K562 (cell line): ENCODE results near the gene PCCA. TPM values are rescaled to one million over a fixed set of nuclear protein-coding genes. Genes with fewer than 3 reads are reported as not detected.

Experiments
- ATAC-seq: fragments of 200-7000 bp; cut with Tn5 transposase; 3 replicates; pipeline ENCODE4 v1.9.1; 2020; ENCODE audit warnings: moderate library complexity
- BruUV-seq: library from RNA; stranded (reverse); fragments of 400-500 nt; replicated peaks from 2 replicates; lab custom pipeline; 2021; lab: Mats Ljungman, UMichigan
- CTCF ChIA-PET: fragments of 300-600 bp; formaldehyde crosslinking; extraction: SDS; loops from one replicate; lab custom pipeline; 2021; ENCODE audit warnings: low intra/inter-chr PET ratio; lab: Yijun Ruan, JAX
- POLR2A ChIA-PET: fragments of 300-600, 350-650 bp; sonication (Branson Sonifier 250); formaldehyde crosslinking; extraction: SDS; loops from one replicate; lab custom pipeline; 2021; ENCODE audit warnings: antibody characterized with exemption, inconsistent platforms; lab: Yijun Ruan, JAX
- DNase-seq, 4 experiments: peaks; one replicate each; pipeline versions ENCODE4 v3.0.0 to v3.0.0-alpha.2; 2011 to 2018; ENCODE audit warnings: low spot score in 3 of 4, mixed read lengths in 3 of 4; ENCODE audit errors: extremely low read depth in 1 of 4
- FAIRE-seq: peaks from 2 replicates; lab custom pipeline; 2011; peaks lifted over from hg19 to GRCh38; lab: Jason Lieb, UNC
- H2AFZ ChIP-seq: 2 replicates; pipeline ENCODE4 v1.6.0; 2011; ENCODE audit warnings: low read depth, low read length, control low read depth, inconsistent platforms
- H3K27ac ChIP-seq: fragments of 200-600 bp; 3 replicates; pipeline ENCODE4 v1.8.0; 2011; ENCODE audit warnings: low read depth, mild to moderate bottlenecking, control low read depth, inconsistent platforms, low read length, moderate library complexity, mixed read lengths; ENCODE audit errors: extremely low read depth
- H3K27me3 ChIP-seq, 2 experiments: fragments of 300-600 bp in 1 of 2; 2 replicates in 1 of 2; 3 replicates in 1 of 2; pipeline versions ENCODE4 v1.6.0 to v1.8.0; 2011; ENCODE audit warnings: inconsistent platforms in 2 of 2, low read length in 2 of 2, mild to moderate bottlenecking in 1 of 2, mixed read lengths in 1 of 2, moderate library complexity in 1 of 2; ENCODE audit not compliant: control insufficient read depth in 2 of 2, insufficient read depth in 2 of 2
- H3K36me3 ChIP-seq: fragments of 300-600 bp; 3 replicates; pipeline ENCODE4 v1.8.0; 2011; ENCODE audit warnings: mild to moderate bottlenecking, low read length, inconsistent platforms; ENCODE audit not compliant: control insufficient read depth, insufficient read depth
- H3K4me1 ChIP-seq, 2 experiments: fragments of 200-600 bp in 1 of 2; replicated peaks in 1 of 2; 2 replicates in 1 of 2; 3 replicates in 1 of 2; pipeline versions ENCODE4 v1.5.1 to v1.8.0; 2011; ENCODE audit warnings: inconsistent platforms in 2 of 2, low read length in 2 of 2, mild to moderate bottlenecking in 1 of 2, mixed read lengths in 1 of 2, moderate library complexity in 1 of 2; ENCODE audit not compliant: control insufficient read depth in 2 of 2, insufficient read depth in 2 of 2
- H3K4me2 ChIP-seq: 2 replicates; pipeline ENCODE4 v1.6.1; 2011; ENCODE audit warnings: low read length, control low read depth, inconsistent platforms, mixed read lengths; ENCODE audit not compliant: insufficient read depth
- H3K4me3 ChIP-seq: fragments of 200-600 bp; sonication (generic), shearing (Covaris generic); 2 replicates; pipeline ENCODE4 v1.5.1; 2016; ENCODE audit warnings: control low read depth, inconsistent platforms
- H3K79me2 ChIP-seq: fragments of 200-600 bp; 3 replicates; pipeline ENCODE4 v1.8.0; 2011; ENCODE audit warnings: low read length, inconsistent platforms; ENCODE audit not compliant: control insufficient read depth, insufficient read depth
- H3K9ac ChIP-seq, 2 experiments: 2 replicates each; pipeline versions ENCODE4 v1.6.0 to v1.6.1; 2011; ENCODE audit warnings: low read depth in 2 of 2, low read length in 2 of 2, control low read depth in 1 of 2, inconsistent platforms in 1 of 2, mild to moderate bottlenecking in 1 of 2, mixed read lengths in 1 of 2; ENCODE audit not compliant: insufficient read depth in 1 of 2
- H3K9me1 ChIP-seq: one replicate; pipeline ENCODE4 v1.6.0; 2011; ENCODE audit warnings: inconsistent platforms, mild to moderate bottlenecking, low read length, moderate library complexity; ENCODE audit not compliant: control insufficient read depth, insufficient read depth
- H3K9me3 ChIP-seq: replicated peaks from 2 replicates; pipeline ENCODE4 v1.5.1; 2011; ENCODE audit warnings: low read depth, low read length, inconsistent platforms; ENCODE audit not compliant: control insufficient read depth, insufficient read depth
- H4K20me1 ChIP-seq: replicated peaks from 2 replicates; pipeline ENCODE4 v1.6.1; 2011; ENCODE audit warnings: low read length, inconsistent platforms, mixed read lengths; ENCODE audit not compliant: control insufficient read depth, insufficient read depth
- CEBPB ChIP-seq: fragments of 450-650 bp; IDR thresholded peaks from 2 replicates; pipeline ENCODE4 v1.6.1; 2016; ENCODE audit warnings: missing genetic modification characterization, missing compliant biosample characterization
- GABPB2 ChIP-seq: fragments of 250-450 bp; sonication (Bioruptor Pico); conservative IDR thresholded peaks from 2 replicates; pipeline ENCODE4 v1.5.1; 2021; ENCODE audit warnings: mild to moderate bottlenecking
- HNRNPL ChIP-seq: fragments of 200-400 bp; formaldehyde crosslinking; IDR thresholded peaks from 2 replicates; pipeline ENCODE4 v1.6.1; 2017; ENCODE audit warnings: low read depth, mild to moderate bottlenecking, low read length
- MTF1 ChIP-seq: fragments of 250-450 bp; sonication (Bioruptor Pico); IDR thresholded peaks from 2 replicates; pipeline ENCODE4 v1.9.0; 2021; ENCODE audit warnings: moderate library complexity, mild to moderate bottlenecking, inconsistent platforms, borderline replicate concordance
- PHF8 ChIP-seq: fragments of 200-600 bp; sonication (generic); IDR thresholded peaks from 2 replicates; pipeline ENCODE4 v1.6.1; 2012; ENCODE audit warnings: mixed run types, mild to moderate bottlenecking, inconsistent platforms, low read length, moderate library complexity, borderline replicate concordance
- PML ChIP-seq: IDR thresholded peaks from 2 replicates; pipeline ENCODE4 v1.6.1; 2012; ENCODE audit warnings: low read length, inconsistent platforms
- PURB ChIP-seq: sonication (generic); formaldehyde crosslinking; IDR thresholded peaks from 2 replicates; pipeline ENCODE4 v1.9.0; 2021; ENCODE audit warnings: low read depth, mild to moderate bottlenecking, missing genetic modification reagents
- RBM39 ChIP-seq: fragments of 200-400 bp; formaldehyde crosslinking; optimal IDR thresholded peaks from 2 replicates; pipeline ENCODE3; 2018; ENCODE audit warnings: low read depth, low read length
- XRCC3 ChIP-seq: fragments of 450-650 bp; IDR thresholded peaks from 2 replicates; pipeline ENCODE4 v1.6.1; 2017; ENCODE audit warnings: mild to moderate bottlenecking, moderate library complexity
- ZBTB1 ChIP-seq: sonication (generic); formaldehyde crosslinking; IDR thresholded peaks from 2 replicates; pipeline ENCODE4 v1.8.1; 2023; ENCODE audit warnings: missing genetic modification reagents, low read depth, mild to moderate bottlenecking, borderline replicate concordance
- ZBTB12 ChIP-seq: fragments of 250-450 bp; sonication (Bioruptor Pico); IDR thresholded peaks from 2 replicates; pipeline ENCODE4 v1.4.0; 2020
- ZNF766 ChIP-seq: fragments of 200-800 bp; sonication (Bioruptor generic); conservative IDR thresholded peaks from 2 replicates; pipeline ENCODE4 v1.6.1; 2016; ENCODE audit warnings: missing genetic modification characterization, missing compliant biosample characterization
- ZNF778 ChIP-seq: fragments of 450-650 bp; formaldehyde crosslinking; IDR thresholded peaks from 2 replicates; pipeline ENCODE4 v1.4.0; 2020; ENCODE audit warnings: mild to moderate bottlenecking, moderate library complexity
- WGBS: fragments of 100-300 bp; shearing (Covaris generic); methylation state at CpG from one replicate; pipeline ENCODE4 v1.1.6; 2016; ENCODE audit warnings: low coverage, mixed read lengths; ENCODE audit not compliant: insufficient coverage; ENCODE audit errors: missing lambda C conversion rate; 5-methylcytosine and 5-hydroxymethylcytosine counted together
- in situ Hi-C: fragments of 300-500 bp; cut with MboI; formaldehyde crosslinking; loops from 4 replicates; pipeline ENCODE4 v1.15.0; 2018; ENCODE audit warnings: inconsistent platforms, mixed read lengths
- intact Hi-C: fragments of 100-400 bp; cut with micrococcal nuclease; formaldehyde crosslinking; loops from 2 replicates; pipeline ENCODE4 v1.14.2; 2022
- polyA plus RNA-seq, 8 experiments: library from polyadenylated mRNA; depleted of rRNA in 4 of 8; stranded (reverse) in 5 of 8; unstranded in 3 of 8; fragments of >200 nt; fragmentation: Nextera tagmentation in 2 of 8; fragmentation: Illumina TruSeq in 1 of 8; extraction: Ambion mirVana in 2 of 8; extraction: Trizol in 1 of 8; gene quantifications; 2 replicates each; pipeline versions ENCODE4 v1.2.1 to v1.2.3, GENCODE V29; 2011 to 2014; ENCODE audit warnings: inconsistent platforms in 1 of 8, missing spikeins in 1 of 8
- total RNA-seq, 7 experiments: library from RNA; depleted of rRNA in 6 of 7; stranded (reverse); fragments of >200 nt in 6 of 7; fragmentation: Illumina TruSeq in 2 of 7; extraction: Trizol in 2 of 7; gene quantifications; 2 replicates each; pipeline versions ENCODE4 v1.2.1 to v1.2.3, GENCODE V29; 2011 to 2021; ENCODE audit warnings: low replicate concordance in 1 of 7

The PCCA gene
- total and polyA plus RNA-seq, 9 of the 15 experiments (the other 6 are each of a cell fraction or from before 2014, with no cell fraction given) = 5.2 to 14.1 (median 9.7) TPM

- ChIA-PET POLR2A (no interaction called here), CTCF (no interaction called here)
- no peaks in the 10 kb centered on the region for H3K9me3 ChIP-seq
- 25% methylated on average over 1 of the region's 1 CpG for WGBS
- no peak overlapping the region for H3K27ac ChIP-seq
- no TSS peak for BruUV-seq
- no peaks in the 10 kb centered on the region for H3K79me2 ChIP-seq
- TF ChIP-seq HNRNPL (no peak), MTF1 (CRISPR knock-in tag) (no peak), ZNF766 (CRISPR knock-in tag) (no peak), ZBTB1 (CRISPR knock-in tag) (no peak), ZBTB12 (CRISPR knock-in tag) (no peak), GABPB2 (CRISPR knock-in tag) (no peak), PURB (no peak), PML (no peak), XRCC3 (no peak), CEBPB (tag) (no peak), RBM39 (no peak), ZNF778 (CRISPR knock-in tag) (no peak), PHF8 (no peak)
- H3K36me3 ChIP-seq = no peaks in the 10 kb centered on the region
- H3K4me2 ChIP-seq = no peak overlapping the region
- no peak overlapping the region for H3K4me3 ChIP-seq
- no peak for FAIRE-seq
- no peak overlapping the region for H2AFZ ChIP-seq
- no peaks in the 10 kb centered on the region for H3K27me3 ChIP-seq
- in situ Hi-C loops = no loop called here
- intact Hi-C loops = no loop called here
- H3K9ac ChIP-seq = no peak overlapping the region
- no peak for DNase-seq
- no peaks in the 10 kb centered on the region for H4K20me1 ChIP-seq
- no peaks in the 10 kb centered on the region for H3K9me1 ChIP-seq
- no peaks in the 10 kb centered on the region for H3K4me1 ChIP-seq
- no peak for ATAC-seq
Observed at GRCh38 chr13:100195568-100195967, 106.7 kb downstream of the PCCA start.
